ENCODE data around the gene IER3.

- no peak for TF ChIP-seq CTCF (IDR thresholded peaks at IDR 0.05)
- TF ChIP-seq POLR2A (IDR thresholded peaks at IDR 0.05): no peak
- TF ChIP-seq EP300 (IDR thresholded peaks at IDR 0.05): no peak
These were observed 31.9 kb downstream of the IER3 start for GRCh38 chr6:30712441-30712945.

Data from ovary (tissue), 3 donors.